ENCODE results near the gene POTEH. TPM values are rescaled to one million over a fixed set of nuclear protein-coding genes. Genes with fewer than 3 reads are reported as not detected.
"Not testable (repeated sequence)": the region's sequence is repeated elsewhere in the genome, so short reads cannot be mapped to it uniquely, and the experiment has no call there.

POTEH gene
- total and polyA plus RNA-seq, 5 donors from 2014 or later: not detected

- not testable (repeated sequence) for H3K9me3 Mint-ChIP-seq; H3K27me3 ChIP-seq (ENCODE audit: control insufficient read depth, insufficient read depth, low read length); DNase-seq; H3K27me3 Mint-ChIP-seq; H3K4me3 Mint-ChIP-seq; H3K36me3 ChIP-seq (ENCODE audit: control insufficient read depth, insufficient read depth, low read length); H3K4me1 Mint-ChIP-seq; H3K27ac Mint-ChIP-seq; ATAC-seq (ENCODE audit: low read depth in 2 of 2); H3K4me3 ChIP-seq (ENCODE audit: low read depth, low read length); H3K9me3 ChIP-seq (ENCODE audit: control insufficient read depth in 2 of 2, low read length in 2 of 2); H3K27ac ChIP-seq (ENCODE audit: insufficient read depth, low read length, poor library complexity, severe bottlenecking); H3K36me3 Mint-ChIP-seq; H3K4me1 ChIP-seq (ENCODE audit: control insufficient read depth, insufficient read depth, low read length, poor library complexity, severe bottlenecking)
These were observed 20.4 kb upstream of the POTEH start for GRCh38 chr22:15669430-15669829.

- H3K9me3 Mint-ChIP-seq; H3K36me3 ChIP-seq (ENCODE audit: control insufficient read depth, insufficient read depth, low read length); H3K27ac Mint-ChIP-seq; H3K27me3 ChIP-seq (ENCODE audit: control insufficient read depth, insufficient read depth, low read length); H3K4me1 ChIP-seq (ENCODE audit: control insufficient read depth, insufficient read depth, low read length, poor library complexity, severe bottlenecking); H3K9me3 ChIP-seq (ENCODE audit: control insufficient read depth in 2 of 2, low read length in 2 of 2); DNase-seq; ATAC-seq (ENCODE audit: low read depth in 2 of 2); H3K27ac ChIP-seq (ENCODE audit: insufficient read depth, low read length, poor library complexity, severe bottlenecking); H3K36me3 Mint-ChIP-seq; H3K27me3 Mint-ChIP-seq; H3K4me1 Mint-ChIP-seq; H3K4me3 Mint-ChIP-seq; H3K4me3 ChIP-seq (ENCODE audit: low read depth, low read length): not testable (repeated sequence)
These were observed 10.1 kb upstream of the POTEH start for GRCh38 chr22:15679702-15680101.

- not testable (repeated sequence) for ATAC-seq (ENCODE audit: low read depth in 2 of 2); H3K27ac ChIP-seq (ENCODE audit: insufficient read depth, low read length, poor library complexity, severe bottlenecking); H3K9me3 ChIP-seq (ENCODE audit: control insufficient read depth in 2 of 2, low read length in 2 of 2); H3K4me3 Mint-ChIP-seq; H3K27ac Mint-ChIP-seq; H3K36me3 ChIP-seq (ENCODE audit: control insufficient read depth, insufficient read depth, low read length); H3K4me3 ChIP-seq (ENCODE audit: low read depth, low read length); H3K27me3 ChIP-seq (ENCODE audit: control insufficient read depth, insufficient read depth, low read length); DNase-seq; H3K9me3 Mint-ChIP-seq; H3K36me3 Mint-ChIP-seq; H3K4me1 Mint-ChIP-seq; H3K4me1 ChIP-seq (ENCODE audit: control insufficient read depth, insufficient read depth, low read length, poor library complexity, severe bottlenecking); H3K27me3 Mint-ChIP-seq
These were observed 5.7 kb upstream of the POTEH start for GRCh38 chr22:15684115-15684514.

- ATAC-seq (ENCODE audit: low read depth in 2 of 2); DNase-seq; H3K27me3 Mint-ChIP-seq; H3K4me1 Mint-ChIP-seq; H3K36me3 ChIP-seq (ENCODE audit: control insufficient read depth, insufficient read depth, low read length); H3K27ac ChIP-seq (ENCODE audit: insufficient read depth, low read length, poor library complexity, severe bottlenecking); H3K4me3 Mint-ChIP-seq; H3K9me3 ChIP-seq (ENCODE audit: control insufficient read depth in 2 of 2, low read length in 2 of 2); H3K4me3 ChIP-seq (ENCODE audit: low read depth, low read length); H3K27me3 ChIP-seq (ENCODE audit: control insufficient read depth, insufficient read depth, low read length); H3K36me3 Mint-ChIP-seq; H3K27ac Mint-ChIP-seq; H3K9me3 Mint-ChIP-seq; H3K4me1 ChIP-seq (ENCODE audit: control insufficient read depth, insufficient read depth, low read length, poor library complexity, severe bottlenecking): not testable (repeated sequence)
These were observed 5.1 kb upstream of the POTEH start for GRCh38 chr22:15684695-15685094.

GRCh38 chr22:15685641-15686040 lies 4.2 kb upstream of the POTEH start:
- H3K4me1 Mint-ChIP-seq; H3K9me3 Mint-ChIP-seq; H3K4me1 ChIP-seq (ENCODE audit: control insufficient read depth, insufficient read depth, low read length, poor library complexity, severe bottlenecking); H3K36me3 ChIP-seq (ENCODE audit: control insufficient read depth, insufficient read depth, low read length); ATAC-seq (ENCODE audit: low read depth in 2 of 2); H3K27me3 ChIP-seq (ENCODE audit: control insufficient read depth, insufficient read depth, low read length); H3K27ac Mint-ChIP-seq; H3K27ac ChIP-seq (ENCODE audit: insufficient read depth, low read length, poor library complexity, severe bottlenecking); H3K4me3 ChIP-seq (ENCODE audit: low read depth, low read length); H3K36me3 Mint-ChIP-seq; H3K9me3 ChIP-seq (ENCODE audit: control insufficient read depth in 2 of 2, low read length in 2 of 2); H3K27me3 Mint-ChIP-seq; H3K4me3 Mint-ChIP-seq; DNase-seq: not testable (repeated sequence)

GRCh38 chr22:15687086-15687485 lies 2.7 kb upstream of the POTEH start:
- not testable (repeated sequence) for H3K4me1 Mint-ChIP-seq; H3K4me3 ChIP-seq (ENCODE audit: low read depth, low read length); H3K36me3 ChIP-seq (ENCODE audit: control insufficient read depth, insufficient read depth, low read length); H3K27ac ChIP-seq (ENCODE audit: insufficient read depth, low read length, poor library complexity, severe bottlenecking); H3K9me3 Mint-ChIP-seq; ATAC-seq (ENCODE audit: low read depth in 2 of 2); H3K27me3 Mint-ChIP-seq; H3K36me3 Mint-ChIP-seq; H3K4me3 Mint-ChIP-seq; DNase-seq; H3K4me1 ChIP-seq (ENCODE audit: control insufficient read depth, insufficient read depth, low read length, poor library complexity, severe bottlenecking); H3K27ac Mint-ChIP-seq; H3K9me3 ChIP-seq (ENCODE audit: control insufficient read depth in 2 of 2, low read length in 2 of 2); H3K27me3 ChIP-seq (ENCODE audit: control insufficient read depth, insufficient read depth, low read length)

- not testable (repeated sequence) for H3K9me3 Mint-ChIP-seq; H3K36me3 ChIP-seq (ENCODE audit: control insufficient read depth, insufficient read depth, low read length); H3K27me3 ChIP-seq (ENCODE audit: control insufficient read depth, insufficient read depth, low read length); ATAC-seq (ENCODE audit: low read depth in 2 of 2); H3K4me1 Mint-ChIP-seq; H3K4me1 ChIP-seq (ENCODE audit: control insufficient read depth, insufficient read depth, low read length, poor library complexity, severe bottlenecking); H3K9me3 ChIP-seq (ENCODE audit: control insufficient read depth in 2 of 2, low read length in 2 of 2); H3K4me3 ChIP-seq (ENCODE audit: low read depth, low read length); H3K4me3 Mint-ChIP-seq; H3K27me3 Mint-ChIP-seq; H3K36me3 Mint-ChIP-seq; H3K27ac Mint-ChIP-seq; H3K27ac ChIP-seq (ENCODE audit: insufficient read depth, low read length, poor library complexity, severe bottlenecking); DNase-seq
These were observed 2.1 kb upstream of the POTEH start for GRCh38 chr22:15687676-15688075.

GRCh38 chr22:15688090-15688489 lies 1.7 kb upstream of the POTEH start:
- H3K27ac Mint-ChIP-seq; H3K4me1 ChIP-seq (ENCODE audit: control insufficient read depth, insufficient read depth, low read length, poor library complexity, severe bottlenecking); H3K27me3 Mint-ChIP-seq; H3K9me3 Mint-ChIP-seq; ATAC-seq (ENCODE audit: low read depth in 2 of 2); H3K27ac ChIP-seq (ENCODE audit: insufficient read depth, low read length, poor library complexity, severe bottlenecking); H3K9me3 ChIP-seq (ENCODE audit: control insufficient read depth in 2 of 2, low read length in 2 of 2); H3K27me3 ChIP-seq (ENCODE audit: control insufficient read depth, insufficient read depth, low read length); DNase-seq; H3K4me1 Mint-ChIP-seq; H3K4me3 ChIP-seq (ENCODE audit: low read depth, low read length); H3K36me3 ChIP-seq (ENCODE audit: control insufficient read depth, insufficient read depth, low read length); H3K4me3 Mint-ChIP-seq; H3K36me3 Mint-ChIP-seq: not testable (repeated sequence)
